ENCODE results near the gene SETBP1.
"Not testable (repeated sequence)": the region's sequence is repeated elsewhere in the genome, so short reads cannot be mapped to it uniquely, and the experiment has no call there.

The SETBP1 gene

DNA sequence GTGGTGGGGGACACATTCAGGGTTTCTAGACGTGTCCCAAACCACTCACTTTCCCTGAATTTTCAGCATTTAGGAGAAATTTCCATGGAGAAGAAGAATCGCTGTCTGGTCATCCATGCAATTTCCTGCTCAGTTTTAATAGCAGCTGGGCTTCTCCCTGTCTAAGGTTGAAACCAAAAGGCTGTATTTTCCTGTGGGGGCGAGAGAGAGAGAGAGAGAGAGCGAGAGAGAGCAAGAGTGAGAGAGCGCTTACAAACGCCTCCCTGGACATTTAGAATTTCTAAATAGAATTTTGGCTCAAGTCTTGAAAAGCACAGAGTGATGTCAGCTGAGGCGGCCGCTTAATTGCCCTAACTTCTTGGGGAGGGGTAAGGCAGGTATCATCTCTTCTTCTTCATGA lies 110.8 kb downstream of the SETBP1 start:
- DNase-seq (ENCODE audit: low spot score), result no peak

DNA sequence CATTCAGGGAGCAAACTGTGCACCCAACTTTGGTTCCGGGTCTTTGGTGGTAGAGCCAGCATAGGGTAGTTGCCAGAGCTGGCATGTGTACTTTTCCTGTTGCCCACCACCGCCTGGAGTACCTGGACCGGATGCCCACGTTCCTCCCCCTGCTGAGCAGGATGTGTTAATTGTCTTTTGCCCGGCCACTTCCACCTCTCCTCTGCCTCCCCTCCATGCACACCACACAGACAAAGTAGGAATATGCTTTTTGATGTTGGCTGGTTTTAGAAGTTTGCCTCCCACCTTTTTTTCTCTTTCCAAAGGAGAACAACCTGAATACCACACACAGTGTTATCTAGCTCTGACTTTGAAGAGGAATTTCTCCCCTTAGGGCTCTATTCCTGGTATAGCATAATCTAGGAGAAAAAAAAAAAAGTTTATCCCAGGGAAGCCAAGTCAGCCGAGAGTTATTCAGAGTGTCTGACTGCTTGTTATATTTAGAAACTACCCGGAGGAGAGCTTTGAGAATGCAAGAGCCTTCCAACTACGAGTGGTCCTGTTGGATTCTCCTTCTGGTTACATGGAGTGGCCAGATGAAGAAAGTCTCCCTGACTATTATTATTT lies 111.9 kb downstream of the SETBP1 start:
- no peak for DNase-seq (ENCODE audit: low spot score)

DNA sequence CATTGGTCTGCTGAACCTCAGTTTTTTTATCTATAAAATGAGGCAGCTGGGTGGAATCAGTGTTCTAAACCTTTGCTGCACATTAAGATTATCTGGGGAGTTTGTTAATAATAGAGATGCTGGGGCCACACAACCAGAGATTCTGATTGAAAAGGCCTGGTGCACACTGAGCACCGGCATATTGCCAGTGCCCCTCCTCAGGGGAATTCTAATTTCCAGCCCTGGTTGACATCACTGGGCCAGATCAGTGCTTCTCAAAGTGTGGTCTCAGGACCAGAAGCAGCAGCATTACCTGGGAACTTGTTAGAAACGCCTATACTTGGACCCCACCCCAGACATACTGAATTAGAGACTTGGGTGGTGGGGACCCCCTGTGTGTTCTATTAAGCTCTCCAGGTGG lies 112.5 kb downstream of the SETBP1 start:
- no peak for DNase-seq (ENCODE audit: low spot score)

DNA sequence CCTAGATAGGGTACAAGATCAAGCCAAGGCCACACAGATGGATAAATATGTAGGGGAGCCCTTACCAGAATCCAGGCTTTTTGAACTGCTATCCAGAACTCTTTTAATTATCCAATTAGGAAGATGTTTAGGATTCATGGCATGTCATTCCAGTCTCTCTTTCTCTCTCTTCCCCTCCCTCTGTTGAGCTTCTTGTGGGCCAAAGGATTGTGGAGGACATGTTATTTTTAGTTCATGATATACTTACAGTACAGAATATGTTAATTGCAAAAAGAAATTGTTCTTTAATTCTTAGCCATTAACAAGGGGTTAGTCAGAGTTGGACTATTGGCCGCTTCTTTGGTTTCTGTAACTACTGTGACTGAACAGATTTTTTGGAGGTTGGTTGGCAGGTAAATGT lies 113.0 kb downstream of the SETBP1 start:
- no peak for DNase-seq (ENCODE audit: low spot score)

DNA sequence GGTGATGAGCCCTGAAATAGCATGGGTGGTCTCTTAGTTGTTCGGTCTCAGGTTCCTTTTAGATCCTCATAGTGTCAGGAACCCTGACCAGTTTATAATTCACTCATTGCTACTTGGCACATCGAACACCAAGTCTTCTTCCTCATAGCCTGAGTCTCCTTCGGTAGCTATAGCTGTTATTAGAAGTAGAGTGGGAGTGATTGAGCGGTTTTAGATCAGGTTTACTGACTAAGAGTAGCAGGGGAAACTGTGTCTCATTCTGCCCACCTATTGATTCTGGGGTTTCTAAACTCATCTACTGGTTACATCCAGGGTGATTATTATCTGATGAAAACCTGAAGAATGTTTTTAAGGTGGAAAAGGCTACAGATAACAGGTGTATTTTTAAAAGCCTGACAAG lies 114.6 kb downstream of the SETBP1 start:
- DNase-seq (ENCODE audit: low spot score), result no peak

DNA sequence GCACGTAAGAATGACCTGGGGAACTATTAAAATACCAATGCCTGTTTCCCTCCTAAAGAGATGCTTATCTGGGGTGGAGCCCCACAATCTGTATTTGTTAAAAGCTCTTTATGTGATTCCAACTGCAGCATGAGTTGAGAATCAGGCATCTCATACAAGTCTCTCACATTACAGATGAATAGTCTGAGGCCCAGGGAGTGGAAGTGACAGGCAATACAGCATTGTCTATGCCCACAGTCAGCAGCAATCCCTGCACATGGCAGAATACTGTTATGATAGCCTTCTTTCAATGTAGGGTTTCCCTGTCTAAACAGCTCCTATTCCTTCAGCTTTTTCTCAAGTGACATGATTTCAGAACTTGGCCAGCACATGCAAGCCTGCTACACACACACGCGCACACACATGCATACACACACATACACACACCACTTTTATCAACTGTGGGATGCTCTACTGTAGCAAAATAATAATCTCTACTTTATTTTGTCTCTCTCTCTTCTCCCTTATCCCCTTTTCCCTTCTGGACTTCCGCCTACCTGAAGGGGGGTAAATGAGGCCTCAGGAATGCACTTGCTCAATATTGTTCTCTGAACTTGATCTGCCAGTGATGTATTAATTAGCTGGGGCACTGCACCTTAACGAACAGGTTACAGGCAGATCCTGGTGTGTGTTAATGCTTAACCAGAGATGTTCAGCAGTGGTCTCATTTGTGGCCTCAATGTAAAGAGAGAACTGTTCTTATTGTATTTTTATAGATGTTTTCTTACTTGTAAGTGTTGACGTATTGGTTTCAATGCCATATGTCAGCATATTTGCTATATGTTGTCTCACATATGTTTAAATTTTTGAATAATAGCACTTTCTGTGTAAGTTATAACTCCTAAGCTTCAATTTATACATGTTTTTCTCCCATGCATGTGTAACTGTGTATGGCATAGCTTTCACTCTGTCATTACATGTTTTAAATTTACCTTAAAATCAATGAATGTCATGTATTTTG lies 116.0 kb downstream of the SETBP1 start:
- DNase-seq (ENCODE audit: low spot score), result no peak

DNA sequence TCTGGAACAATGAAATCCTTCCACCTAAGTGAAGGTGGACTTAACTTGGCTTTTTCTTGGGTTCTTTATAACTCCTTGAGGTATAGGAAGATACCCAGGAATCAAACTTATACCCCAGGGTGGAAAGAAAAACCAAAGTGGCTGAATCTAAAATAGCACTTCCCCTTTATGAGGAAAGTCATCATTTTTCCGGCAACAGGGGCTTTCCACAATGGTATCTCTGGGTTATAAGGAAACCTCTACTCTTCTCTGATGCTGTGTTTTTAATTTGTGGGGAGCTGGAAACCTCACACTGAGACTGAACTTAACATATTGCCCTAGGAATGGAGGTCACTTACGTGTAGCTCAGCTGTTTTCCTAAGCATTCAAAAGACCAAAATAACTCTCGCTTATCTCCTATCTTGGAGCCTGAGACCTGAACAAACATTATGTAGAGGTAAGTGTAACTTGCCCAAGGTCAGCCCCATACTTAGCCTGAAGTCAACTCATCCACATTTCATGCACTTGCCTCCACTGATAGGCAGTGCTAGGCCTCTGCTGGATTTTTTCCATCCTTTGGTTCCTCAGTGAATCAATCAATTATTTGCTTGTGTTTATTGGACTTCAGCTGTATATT lies 117.9 kb downstream of the SETBP1 start:
- no peak for DNase-seq (ENCODE audit: low spot score)

GRCh38 chr18:44799382-44799906 lies 118.8 kb downstream of the SETBP1 start:
- no peak for DNase-seq (ENCODE audit: low spot score)

GRCh38 chr18:44799907-44800421 lies 119.3 kb downstream of the SETBP1 start:
- DNase-seq (ENCODE audit: low spot score), result no peak

- not testable (repeated sequence) for DNase-seq (ENCODE audit: low spot score)
These were observed 120.1 kb downstream of the SETBP1 start for GRCh38 chr18:44800766-44801165.

- DNase-seq (ENCODE audit: low spot score), result no peak
These were observed 121.1 kb downstream of the SETBP1 start for GRCh38 chr18:44801781-44802180.

- DNase-seq (ENCODE audit: low spot score), result no peak
These were observed 121.8 kb downstream of the SETBP1 start for GRCh38 chr18:44802508-44802907.

DNA sequence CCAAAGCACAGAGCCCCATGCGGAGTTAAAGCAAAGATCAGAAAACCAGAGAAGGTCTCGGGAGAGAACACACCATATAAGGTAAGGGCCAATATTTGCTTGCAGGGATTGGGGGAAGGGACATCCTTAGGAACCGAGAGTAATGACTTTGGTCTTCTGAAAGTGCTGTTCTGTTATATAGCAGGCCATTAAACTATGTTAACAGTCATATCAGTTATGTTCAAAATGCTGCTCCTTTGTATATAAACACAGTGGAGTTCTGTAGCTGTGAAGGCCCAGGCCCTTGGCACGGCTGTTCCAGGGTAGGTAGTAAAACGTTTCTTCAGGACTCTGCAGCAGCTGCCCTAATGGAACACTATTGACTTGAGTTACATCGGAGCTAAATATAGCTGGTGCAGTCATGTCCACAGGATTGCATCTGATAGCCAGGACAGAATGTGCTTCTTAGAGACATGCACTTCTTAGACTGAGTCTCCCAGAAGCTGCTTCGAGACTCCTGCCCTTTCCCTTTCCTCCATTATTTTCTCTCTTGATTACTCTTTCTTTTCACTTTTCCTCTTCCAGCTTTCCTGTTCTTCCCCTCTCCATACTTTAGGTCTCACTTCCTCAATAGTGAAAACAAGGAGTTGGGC lies 122.4 kb downstream of the SETBP1 start:
- no peak for DNase-seq (ENCODE audit: low spot score)

DNA sequence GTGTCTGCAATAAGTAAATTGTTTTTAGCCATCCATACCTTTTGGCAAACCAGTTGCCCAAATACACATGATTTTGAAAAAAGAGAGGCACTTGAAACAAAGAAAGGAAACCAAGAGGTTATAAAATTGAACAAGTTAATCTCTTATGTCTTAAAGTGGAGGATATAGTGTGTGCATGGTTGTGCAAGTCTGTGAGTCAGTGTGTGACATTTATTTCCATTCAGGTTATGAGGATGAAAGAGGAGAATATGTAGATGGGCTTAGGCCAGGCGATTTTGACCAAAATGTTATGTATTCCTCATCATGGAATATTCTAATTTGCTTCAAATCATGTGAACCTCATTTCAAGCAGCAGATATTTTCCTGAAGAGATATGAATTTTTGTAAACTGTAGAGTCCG lies 123.3 kb downstream of the SETBP1 start:
- DNase-seq (ENCODE audit: low spot score), result no peak

- no peak for DNase-seq (ENCODE audit: low spot score)
These were observed 124.5 kb downstream of the SETBP1 start for GRCh38 chr18:44805176-44805575.

DNA sequence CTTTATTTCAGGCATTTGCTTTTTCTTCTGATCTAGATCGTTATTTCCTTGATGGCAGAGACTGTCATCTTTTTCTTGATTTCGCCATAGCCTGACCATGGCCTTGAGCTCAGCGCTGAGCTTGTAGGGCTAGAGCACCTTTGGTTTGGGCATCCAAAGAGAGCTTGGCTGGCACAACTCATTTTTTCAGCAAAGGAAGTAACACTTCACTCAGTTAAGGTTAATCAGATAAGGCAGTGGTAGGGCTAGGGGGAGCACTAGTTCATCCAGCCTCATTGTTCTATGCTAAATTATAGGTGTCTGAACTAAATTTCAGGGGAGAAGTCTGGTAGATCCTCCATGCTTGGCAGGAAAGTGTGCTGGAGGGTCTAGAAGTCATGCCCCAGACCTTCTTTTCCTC lies 125.0 kb downstream of the SETBP1 start:
- DNase-seq (ENCODE audit: low spot score), result no peak

GRCh38 chr18:44807766-44808165 lies 127.1 kb downstream of the SETBP1 start:
- no peak for DNase-seq (ENCODE audit: low spot score)

DNA sequence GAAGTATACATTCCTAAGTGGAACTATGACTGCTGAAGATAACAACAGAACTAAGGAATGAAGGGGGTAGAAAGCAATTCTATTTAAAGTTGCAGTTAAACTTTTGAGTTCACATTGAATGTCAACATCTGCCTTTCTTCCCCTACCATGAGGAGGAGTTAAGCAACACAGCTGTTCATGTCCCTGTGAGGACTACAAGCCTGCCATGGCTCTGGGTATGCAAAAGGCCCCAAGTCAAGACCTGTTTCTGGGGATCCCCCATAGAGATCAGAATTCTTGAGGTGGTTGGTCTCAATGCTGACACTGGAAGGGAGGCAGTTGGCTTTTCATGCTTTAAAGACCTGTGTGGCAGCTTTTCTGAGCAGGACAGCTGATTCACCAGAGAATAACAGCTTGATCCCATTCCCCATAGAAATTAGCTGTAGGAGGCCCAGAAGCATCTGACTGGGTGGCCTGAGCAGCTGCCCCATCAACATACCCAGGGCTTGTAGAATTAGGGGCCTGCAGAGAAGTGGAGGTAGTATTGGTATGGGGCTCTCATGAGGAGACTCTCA lies 131.0 kb downstream of the SETBP1 start:
- DNase-seq (ENCODE audit: low spot score), result no peak

- no peak for DNase-seq (ENCODE audit: low spot score)
These were observed 131.7 kb downstream of the SETBP1 start for GRCh38 chr18:44812426-44812825.

- DNase-seq (ENCODE audit: low spot score), result no peak
These were observed 132.9 kb downstream of the SETBP1 start for GRCh38 chr18:44813586-44813985.

- DNase-seq (ENCODE audit: low spot score), result no peak
These were observed 134.4 kb downstream of the SETBP1 start for GRCh38 chr18:44815108-44815507.

GRCh38 chr18:44816050-44816449 lies 135.4 kb downstream of the SETBP1 start:
- no peak for DNase-seq (ENCODE audit: low spot score)
